Measurements from ENCODE around the gene LLGL2. TPM values are rescaled to one million over a fixed set of nuclear protein-coding genes. Genes with fewer than 3 reads are reported as not detected.
A peak's percentile ranks its signal among the peaks of the same experiment; 100 is the strongest.

Gene LLGL2
- total and polyA plus RNA-seq, 9 donors, result 2.1 to 12.1 (median 4.3) TPM

DNA sequence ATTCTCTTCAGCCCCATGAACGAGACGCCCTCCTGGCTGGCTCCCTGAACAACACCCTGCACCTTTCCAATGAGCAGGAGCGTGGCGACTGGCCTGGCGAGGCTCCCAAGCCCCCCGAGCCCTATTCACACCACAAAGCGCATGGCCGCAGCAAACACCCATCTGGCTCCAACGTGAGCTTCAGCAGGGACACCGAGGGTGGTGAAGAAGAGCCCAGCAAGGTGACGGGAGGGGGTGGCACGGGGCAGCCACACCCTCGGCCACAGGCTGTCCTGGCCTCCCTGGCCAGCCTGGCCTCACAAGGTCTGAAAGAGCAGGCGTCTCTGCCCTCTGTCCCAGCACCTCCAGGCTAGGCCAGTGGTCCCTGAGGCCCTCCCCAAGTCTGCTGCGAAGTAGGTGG is 33.8 kb upstream of the LLGL2 start:
- no peak overlapping the region for H3K27ac ChIP-seq (ENCODE audit: low read length)
- 87% methylated on average over 13 of the region's 15 CpGs for WGBS (ENCODE audit: insufficient coverage)
- no peak for DNase-seq

DNA sequence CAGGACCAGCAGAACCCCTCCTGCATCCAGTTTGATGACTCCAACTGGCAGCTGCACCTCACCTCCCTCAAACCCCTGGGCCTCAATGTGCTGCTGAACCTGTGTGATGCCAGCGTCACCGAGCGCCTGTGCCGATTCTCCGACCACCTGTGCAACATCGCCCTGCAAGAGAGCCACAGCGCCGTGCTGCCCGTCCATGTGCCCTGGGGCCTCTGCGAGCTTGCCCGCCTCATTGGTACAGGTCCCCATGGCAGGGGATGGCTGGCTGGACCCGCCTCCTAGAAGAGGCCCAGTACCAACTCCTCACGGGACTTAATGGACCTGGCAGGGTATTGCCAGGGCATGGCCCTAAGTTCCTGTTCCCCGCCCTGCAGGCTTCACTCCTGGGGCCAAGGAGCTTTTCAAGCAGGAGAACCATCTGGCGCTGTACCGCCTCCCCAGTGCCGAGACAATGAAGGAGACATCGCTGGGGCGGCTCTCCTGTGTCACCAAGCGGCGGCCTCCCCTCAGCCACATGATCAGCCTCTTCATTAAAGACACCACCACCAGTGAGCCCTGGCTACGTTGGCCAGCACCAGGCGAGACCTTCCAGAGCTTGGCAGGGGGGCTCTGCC is 32.8 kb upstream of the LLGL2 start:
- peaks cover 90% of the 10 kb centered on the region for H3K36me3 ChIP-seq (ENCODE audit: control insufficient read depth, insufficient read depth, low read length)
- peaks cover 30% of the 10 kb centered on the region for H3K4me1 ChIP-seq (ENCODE audit: control insufficient read depth, insufficient read depth, low read length)
- WGBS (ENCODE audit: insufficient coverage), result 91% methylated on average over 21 of the region's 23 CpGs
- no peak overlapping the region for H3K27ac ChIP-seq (ENCODE audit: low read length)
- DNase-seq, result no peak
- H3K27me3 ChIP-seq (ENCODE audit: control insufficient read depth, insufficient read depth, low read length), result no peaks in the 10 kb centered on the region
- H3K4me3 ChIP-seq (ENCODE audit: low read length), result no peak overlapping the region
- H3K9me3 ChIP-seq (replicated peaks; ENCODE audit: control insufficient read depth, low read depth, low read length), result no peaks in the 10 kb centered on the region

More for the DNA sequence above, 33.8 kb upstream of the LLGL2 start:
- peaks cover 38% of the 10 kb centered on the region for H3K4me1 ChIP-seq (ENCODE audit: control insufficient read depth, insufficient read depth, low read length)
- no peak overlapping the region for H3K4me3 ChIP-seq (ENCODE audit: low read length)
- no peaks in the 10 kb centered on the region for H3K27me3 ChIP-seq (ENCODE audit: control insufficient read depth, insufficient read depth, low read length)
- peaks cover 93% of the 10 kb centered on the region for H3K36me3 ChIP-seq (ENCODE audit: control insufficient read depth, insufficient read depth, low read length)
- no peaks in the 10 kb centered on the region for H3K9me3 ChIP-seq (replicated peaks; ENCODE audit: control insufficient read depth, low read depth, low read length)

DNA sequence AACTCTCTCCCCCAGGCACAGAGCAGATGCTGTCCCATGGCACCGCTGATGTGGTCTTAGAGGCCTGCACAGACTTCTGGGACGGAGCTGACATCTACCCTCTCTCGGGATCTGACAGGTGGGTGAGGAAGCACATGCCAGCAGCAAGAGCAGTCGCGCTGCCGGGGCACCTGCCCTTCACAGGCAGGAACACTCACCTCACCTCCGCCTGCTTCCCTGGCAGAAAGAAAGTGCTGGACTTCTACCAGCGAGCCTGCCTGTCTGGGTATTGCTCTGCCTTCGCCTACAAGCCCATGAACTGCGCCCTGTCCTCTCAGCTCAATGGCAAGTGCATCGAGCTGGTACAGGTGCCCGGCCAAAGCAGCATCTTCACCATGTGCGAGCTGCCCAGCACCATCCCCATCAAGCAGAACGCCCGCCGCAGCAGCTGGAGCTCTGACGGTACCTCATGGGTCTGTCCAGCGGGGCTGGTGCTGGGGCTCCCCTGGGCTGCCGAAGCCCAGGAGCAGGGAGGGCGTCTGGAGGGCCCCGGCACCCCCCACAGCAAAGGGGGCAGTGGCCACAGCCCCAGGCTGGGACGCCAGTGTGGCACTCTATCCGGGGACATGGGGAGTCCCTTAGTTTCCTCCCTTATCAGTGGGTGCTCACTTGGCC is 31.9 kb upstream of the LLGL2 start:
- DNase-seq, result no peak
- Histone ChIP-seq H3K27me3 (ENCODE audit: control insufficient read depth, insufficient read depth, low read length) (no peaks in the 10 kb centered on the region), H3K9me3 (replicated peaks; ENCODE audit: control insufficient read depth, low read depth, low read length) (no peaks in the 10 kb centered on the region), H3K4me3 (ENCODE audit: low read length) (no peak overlapping the region), H3K4me1 (ENCODE audit: control insufficient read depth, insufficient read depth, low read length) (peaks cover 29% of the 10 kb centered on the region), H3K36me3 (ENCODE audit: control insufficient read depth, insufficient read depth, low read length) (peaks cover 97% of the 10 kb centered on the region), H3K27ac (ENCODE audit: low read length) (no peak overlapping the region)
- WGBS (ENCODE audit: insufficient coverage), result 93% methylated on average over 21 of the region's 23 CpGs

DNA sequence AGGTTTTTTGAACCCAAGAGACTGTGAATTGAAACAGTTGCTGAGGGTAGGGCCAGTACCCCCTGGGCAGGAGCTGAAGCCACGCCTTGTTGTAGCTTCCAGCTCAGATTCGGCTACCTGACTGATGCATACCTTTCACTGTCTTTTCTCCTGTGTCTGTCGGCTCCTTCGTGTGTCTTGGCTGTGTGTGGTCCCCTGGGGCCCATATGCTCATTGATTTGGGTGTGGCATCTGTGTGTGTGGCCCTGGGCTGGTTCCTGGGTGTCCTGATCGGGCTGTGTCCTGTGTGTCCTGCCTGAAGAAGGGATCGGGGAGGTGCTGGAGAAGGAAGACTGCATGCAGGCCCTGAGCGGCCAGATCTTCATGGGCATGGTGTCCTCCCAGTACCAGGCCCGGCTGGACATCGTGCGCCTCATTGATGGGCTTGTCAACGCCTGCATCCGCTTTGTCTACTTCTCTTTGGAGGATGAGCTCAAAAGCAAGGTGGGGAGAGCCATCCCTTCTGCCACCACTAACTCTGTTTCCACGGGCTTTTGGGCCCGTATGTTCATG is 31.1 kb upstream of the LLGL2 start:
- Histone ChIP-seq H3K36me3 (ENCODE audit: control insufficient read depth, insufficient read depth, low read length) (peaks cover 96% of the 10 kb centered on the region), H3K4me3 (ENCODE audit: low read length) (no peak overlapping the region), H3K27me3 (ENCODE audit: control insufficient read depth, insufficient read depth, low read length) (no peaks in the 10 kb centered on the region), H3K27ac (ENCODE audit: low read length) (no peak overlapping the region), H3K4me1 (ENCODE audit: control insufficient read depth, insufficient read depth, low read length) (peaks cover 35% of the 10 kb centered on the region), H3K9me3 (replicated peaks; ENCODE audit: control insufficient read depth, low read depth, low read length) (no peaks in the 10 kb centered on the region)
- DNase-seq, result no peak
- 80% methylated on average over 8 of the region's 14 CpGs for WGBS (ENCODE audit: insufficient coverage)

DNA sequence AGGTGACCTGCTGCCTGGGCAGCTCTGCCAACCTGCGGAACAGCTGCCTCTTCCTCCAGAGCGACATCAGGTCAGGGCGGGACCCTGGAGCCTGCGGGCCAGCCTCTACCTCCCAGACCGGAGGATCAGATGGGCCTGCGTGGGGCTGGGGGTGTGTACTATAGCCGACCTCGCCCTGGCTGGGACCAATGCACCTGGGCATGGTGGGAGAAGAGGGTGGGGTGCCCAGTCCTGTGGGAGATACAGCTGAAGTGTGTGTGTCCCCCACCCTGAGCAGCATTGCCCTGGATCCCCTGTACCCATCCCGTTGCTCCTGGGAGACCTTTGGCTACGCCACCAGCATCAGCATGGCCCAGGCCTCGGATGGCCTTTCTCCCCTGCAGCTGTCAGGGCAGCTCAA is 29.5 kb upstream of the LLGL2 start:
- Histone ChIP-seq H3K4me3 (ENCODE audit: low read length) (no peak overlapping the region), H3K27ac (ENCODE audit: low read length) (no peak overlapping the region), H3K27me3 (ENCODE audit: control insufficient read depth, insufficient read depth, low read length) (no peaks in the 10 kb centered on the region), H3K9me3 (replicated peaks; ENCODE audit: control insufficient read depth, low read depth, low read length) (no peaks in the 10 kb centered on the region), H3K4me1 (ENCODE audit: control insufficient read depth, insufficient read depth, low read length) (peaks cover 27% of the 10 kb centered on the region), H3K36me3 (ENCODE audit: control insufficient read depth, insufficient read depth, low read length) (peaks cover 96% of the 10 kb centered on the region)
- DNase-seq, result no peak
- WGBS (ENCODE audit: insufficient coverage), result 87% methylated on average over 9 of the region's 11 CpGs

DNA sequence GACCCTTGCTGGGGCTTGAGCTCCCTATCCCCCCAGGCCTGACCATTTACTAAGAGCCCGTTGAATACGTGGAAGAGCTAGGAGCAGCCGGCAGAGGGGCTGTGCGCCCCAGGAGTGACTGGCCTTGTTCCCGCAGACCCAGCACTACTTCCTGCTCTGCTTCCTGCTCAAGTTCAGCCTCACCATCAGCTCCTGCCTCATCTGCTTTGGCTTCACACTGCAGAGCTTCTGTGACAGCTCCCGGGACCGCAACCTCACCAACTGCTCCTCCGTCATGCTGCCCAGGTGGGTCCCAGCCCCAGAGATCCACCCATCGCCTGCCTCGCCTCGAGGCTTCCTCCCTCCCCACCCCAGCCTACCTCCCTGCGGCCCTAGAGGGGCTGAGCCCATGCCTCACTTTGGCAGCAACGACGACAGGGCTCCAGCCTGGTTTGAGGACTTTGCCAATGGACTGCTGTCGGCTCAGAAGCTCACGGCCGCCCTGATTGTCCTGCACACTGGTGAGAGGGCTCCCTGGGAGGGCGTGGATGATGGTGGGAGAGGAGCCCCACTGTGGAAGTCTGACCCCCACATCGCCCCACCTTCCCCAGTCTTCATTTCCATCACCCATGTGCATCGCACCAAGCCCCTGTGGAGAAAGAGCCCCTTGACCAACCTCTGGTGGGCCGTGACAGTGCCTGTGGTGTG is 27.3 kb upstream of the LLGL2 start:
- H3K4me1 ChIP-seq (ENCODE audit: control insufficient read depth, insufficient read depth, low read length), result peaks cover 35% of the 10 kb centered on the region
- no peaks in the 10 kb centered on the region for H3K9me3 ChIP-seq (replicated peaks; ENCODE audit: control insufficient read depth, low read depth, low read length)
- no peak overlapping the region for H3K4me3 ChIP-seq (ENCODE audit: low read length)
- DNase-seq, result no peak
- no peaks in the 10 kb centered on the region for H3K27me3 ChIP-seq (ENCODE audit: control insufficient read depth, insufficient read depth, low read length)
- H3K36me3 ChIP-seq (ENCODE audit: control insufficient read depth, insufficient read depth, low read length), result peaks cover 96% of the 10 kb centered on the region
- WGBS (ENCODE audit: insufficient coverage), result 78% methylated on average over 14 of the region's 21 CpGs
- H3K27ac ChIP-seq (ENCODE audit: low read length), result peak overlapping the region; percentile 42

DNA sequence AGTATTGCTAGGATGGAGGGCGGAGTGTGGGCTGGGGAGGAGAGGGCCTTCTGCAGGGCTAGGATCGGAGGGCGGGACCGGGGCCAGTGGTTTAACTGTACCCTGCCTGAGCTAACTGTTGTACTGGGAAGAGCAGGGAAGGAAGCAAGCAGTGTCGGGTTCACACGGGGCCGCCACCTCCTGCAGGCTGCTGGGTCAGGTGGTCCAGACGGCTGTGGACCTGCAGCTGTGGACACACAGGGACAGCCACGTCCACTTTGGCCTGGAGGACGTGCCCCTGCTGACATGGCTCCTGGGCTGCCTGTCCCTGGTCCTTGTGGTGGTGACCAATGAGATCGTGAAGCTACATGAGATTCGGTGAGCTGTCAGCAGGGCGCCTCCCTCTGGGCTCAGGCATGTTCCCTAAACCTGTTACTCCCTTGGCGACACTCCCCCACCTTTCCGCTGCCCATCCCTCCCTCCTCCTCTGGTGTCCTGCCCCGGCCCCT is 26.7 kb upstream of the LLGL2 start:
- WGBS (ENCODE audit: insufficient coverage), result 54% methylated on average over 16 of the region's 16 CpGs
- Histone ChIP-seq H3K9me3 (replicated peaks; ENCODE audit: control insufficient read depth, low read depth, low read length) (no peaks in the 10 kb centered on the region), H3K27ac (ENCODE audit: low read length) (peak overlapping the region; percentile 13), H3K4me1 (ENCODE audit: control insufficient read depth, insufficient read depth, low read length) (peaks cover 35% of the 10 kb centered on the region), H3K36me3 (ENCODE audit: control insufficient read depth, insufficient read depth, low read length) (peaks cover 96% of the 10 kb centered on the region), H3K27me3 (ENCODE audit: control insufficient read depth, insufficient read depth, low read length) (no peaks in the 10 kb centered on the region), H3K4me3 (ENCODE audit: low read length) (no peak overlapping the region)
- DNase-seq, result no peak

DNA sequence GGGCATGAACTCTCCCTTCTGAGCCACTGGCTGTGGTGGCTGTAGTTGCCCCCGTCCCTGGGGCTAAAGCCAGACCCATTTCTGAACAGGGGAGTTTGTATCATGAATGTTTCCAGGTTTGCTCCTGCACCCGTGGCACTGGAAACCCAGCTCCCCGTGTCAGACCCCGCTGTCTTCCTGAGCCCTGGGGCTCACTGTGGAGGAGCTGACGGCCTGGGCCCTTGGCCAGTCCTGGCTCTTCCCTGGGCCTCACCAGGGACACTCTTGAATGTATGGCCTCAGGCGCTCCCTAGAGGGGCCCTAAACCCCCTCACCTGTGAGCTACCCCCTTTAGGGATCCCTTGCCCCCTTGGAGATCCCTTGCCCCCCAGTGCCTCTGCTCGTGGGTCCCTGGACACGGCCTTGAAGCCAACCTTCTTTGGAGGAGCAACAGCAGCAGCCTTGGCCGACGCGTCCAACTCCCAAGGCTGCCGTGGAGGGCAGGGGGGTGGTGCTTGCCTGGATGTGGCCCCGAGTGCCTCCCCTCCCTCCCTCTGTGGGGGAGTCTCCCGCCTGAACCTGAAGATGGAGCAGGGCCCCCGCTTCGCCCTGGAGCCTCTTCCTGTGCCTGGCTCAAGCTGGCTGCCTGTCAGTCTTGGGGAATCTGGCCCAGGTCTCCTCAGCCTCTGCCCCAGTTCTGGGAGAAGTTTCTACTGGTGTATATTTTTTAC is 26.0 kb upstream of the LLGL2 start:
- Histone ChIP-seq H3K9me3 (replicated peaks; ENCODE audit: control insufficient read depth, low read depth, low read length) (no peaks in the 10 kb centered on the region), H3K4me1 (ENCODE audit: control insufficient read depth, insufficient read depth, low read length) (peaks cover 38% of the 10 kb centered on the region), H3K4me3 (ENCODE audit: low read length) (no peak overlapping the region), H3K27ac (ENCODE audit: low read length) (peak overlapping the region; percentile 5), H3K36me3 (ENCODE audit: control insufficient read depth, insufficient read depth, low read length) (peaks cover 96% of the 10 kb centered on the region), H3K27me3 (ENCODE audit: control insufficient read depth, insufficient read depth, low read length) (no peaks in the 10 kb centered on the region)
- 59% methylated on average over 5 of the region's 16 CpGs for WGBS (ENCODE audit: insufficient coverage)
- DNase-seq, result no peak

DNA sequence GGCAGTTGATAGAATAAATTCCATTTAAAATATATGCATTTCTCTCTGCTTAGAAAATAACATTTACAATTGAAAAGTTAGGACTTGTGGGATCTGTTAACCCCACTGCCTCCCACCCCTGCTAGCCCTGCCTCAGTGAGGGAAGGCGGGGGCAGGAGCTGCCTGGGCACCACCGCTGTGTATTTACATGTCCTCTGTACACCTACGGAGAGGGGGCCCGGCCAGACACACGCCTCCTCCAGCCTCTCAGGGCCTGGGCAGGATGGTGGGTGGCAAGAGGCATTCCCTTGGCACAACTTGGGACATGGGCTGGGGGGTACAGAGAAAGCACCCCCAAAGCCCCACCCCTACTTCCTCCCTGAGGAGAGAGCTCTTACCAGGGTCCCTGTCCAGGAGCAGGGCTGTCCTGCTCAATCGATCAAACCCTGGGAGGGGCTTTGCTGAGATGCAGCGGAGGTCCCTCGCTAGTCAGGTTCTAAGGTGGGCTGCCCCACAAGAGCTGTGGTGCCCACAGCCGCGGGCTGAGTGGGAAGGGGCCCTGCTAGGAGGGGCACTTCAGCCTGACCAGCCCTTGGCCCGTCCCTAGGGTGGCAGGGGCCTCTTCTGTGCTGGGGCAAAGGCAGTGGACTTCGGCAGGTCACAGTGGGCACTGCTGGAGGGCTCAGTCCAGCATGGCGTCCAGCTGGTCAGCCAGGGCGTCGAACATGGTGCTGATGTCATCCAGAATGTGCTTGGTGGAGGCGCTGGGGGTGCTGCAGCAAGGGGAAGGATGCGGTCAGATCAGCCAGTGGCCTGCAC is 24.9 kb upstream of the LLGL2 start:
- Histone ChIP-seq H3K27me3 (ENCODE audit: control insufficient read depth, insufficient read depth, low read length) (no peaks in the 10 kb centered on the region), H3K4me3 (ENCODE audit: low read length) (no peak overlapping the region), H3K9me3 (replicated peaks; ENCODE audit: control insufficient read depth, low read depth, low read length) (no peaks in the 10 kb centered on the region), H3K36me3 (ENCODE audit: control insufficient read depth, insufficient read depth, low read length) (peaks cover 96% of the 10 kb centered on the region), H3K4me1 (ENCODE audit: control insufficient read depth, insufficient read depth, low read length) (peaks cover 43% of the 10 kb centered on the region), H3K27ac (ENCODE audit: low read length) (peak overlapping the region; percentile 20)
- WGBS (ENCODE audit: insufficient coverage), result 85% methylated on average over 13 of the region's 17 CpGs
- no peak for DNase-seq

All from muscle of leg (tissue), 11 donors.